MV-4-11 (cell line): ENCODE measurements around the gene LSS.

Experiments
- DNase-seq: peaks from one replicate; lab custom pipeline; 2025; lab: John Stamatoyannopoulos, UW

LSS gene

DNA sequence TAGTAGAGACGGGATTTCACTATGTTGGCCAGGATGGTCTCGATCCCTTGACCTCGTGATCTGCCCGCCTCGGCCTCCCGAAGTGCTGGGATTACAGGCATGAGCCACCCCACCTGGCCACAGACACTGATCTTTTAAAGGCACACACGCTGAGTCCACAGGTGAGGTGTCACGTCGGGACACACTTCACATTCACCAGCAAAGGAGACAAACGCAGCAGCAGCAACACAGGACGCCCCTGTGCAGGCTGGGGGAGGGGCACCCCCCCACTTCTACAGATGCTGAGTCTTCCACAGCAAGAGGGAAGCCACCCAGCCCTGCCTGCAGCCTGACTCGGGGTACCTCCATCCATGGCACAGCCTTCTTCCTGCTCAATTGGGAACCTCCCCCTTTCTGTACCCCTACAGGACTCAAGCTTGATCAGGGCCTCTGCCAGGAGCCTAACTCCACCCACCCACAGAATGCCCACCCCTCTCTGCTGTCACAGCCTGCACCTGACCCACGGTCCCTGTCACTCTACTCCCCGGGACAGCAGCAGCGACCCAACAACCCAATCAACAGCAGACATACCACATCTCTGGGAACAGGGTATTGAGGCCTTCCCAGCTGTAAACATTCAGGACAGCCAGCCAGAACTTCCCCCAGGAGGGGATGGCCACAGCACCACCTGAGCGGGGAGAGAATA is 9.5 kb downstream of the LSS start:
- DNase-seq = no peak

DNA sequence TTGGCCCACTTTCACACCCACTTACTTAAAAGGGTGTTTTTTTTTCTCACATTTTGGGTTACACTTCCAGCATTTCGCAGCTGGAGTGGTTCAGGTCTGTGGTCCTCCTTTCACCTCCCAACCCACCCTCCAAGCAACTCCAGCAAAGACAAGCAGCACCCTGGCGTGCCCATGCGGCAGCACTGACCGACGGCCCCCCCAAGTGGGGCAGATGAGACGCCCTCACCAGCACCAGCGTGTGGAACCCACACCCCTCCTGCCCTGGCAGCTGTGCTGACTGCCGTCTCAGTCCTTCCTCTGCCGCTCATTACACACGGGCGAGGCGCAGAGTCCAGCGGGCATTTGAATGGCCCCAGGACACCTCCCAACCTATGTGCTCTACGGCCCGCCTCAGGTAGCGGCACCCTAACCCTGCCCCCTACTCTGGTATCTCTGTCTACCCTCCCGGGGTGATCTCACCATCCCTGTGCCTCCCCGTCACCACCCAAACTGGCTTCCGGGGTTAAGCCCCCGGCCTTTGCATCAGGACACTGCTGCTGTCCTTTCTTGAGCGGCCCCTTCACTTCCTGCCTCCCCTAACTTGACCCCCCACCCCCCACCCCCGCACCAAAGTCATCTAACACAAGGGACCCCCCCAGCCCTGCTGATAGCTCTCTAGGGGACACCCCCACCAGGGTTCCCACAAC is 10.9 kb downstream of the LSS start:
- DNase-seq = no peak

DNA sequence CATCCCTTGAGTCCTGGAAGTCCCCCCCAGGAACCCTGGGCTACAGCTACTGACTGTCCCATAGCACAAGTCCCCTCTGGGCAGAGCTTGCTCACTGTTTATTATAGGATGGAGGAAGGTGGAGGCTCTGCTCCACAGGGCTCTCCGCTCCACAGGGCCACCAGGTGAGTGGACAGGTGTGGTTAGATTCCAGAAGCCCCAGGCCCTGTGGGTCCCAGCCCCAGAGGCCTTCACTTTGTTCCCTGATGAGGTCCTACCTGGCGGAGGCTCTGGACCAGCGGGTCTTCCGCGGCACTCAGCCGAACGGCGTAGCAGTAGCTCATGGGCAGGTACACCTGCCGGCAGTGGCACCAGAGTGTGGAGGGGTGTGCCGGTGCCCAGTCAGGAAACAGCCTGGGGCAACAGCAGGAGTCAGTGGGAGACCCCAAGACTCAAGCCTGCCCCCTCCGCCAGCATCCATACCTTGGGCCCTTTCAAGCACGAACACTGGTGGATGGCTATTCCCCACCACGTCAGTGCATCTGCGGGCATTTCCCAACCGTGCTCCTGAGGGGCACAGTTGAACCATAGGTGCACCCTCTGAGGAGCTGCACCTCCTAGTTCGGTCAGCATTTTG is 12.3 kb downstream of the LSS start:
- no peak for DNase-seq

DNA sequence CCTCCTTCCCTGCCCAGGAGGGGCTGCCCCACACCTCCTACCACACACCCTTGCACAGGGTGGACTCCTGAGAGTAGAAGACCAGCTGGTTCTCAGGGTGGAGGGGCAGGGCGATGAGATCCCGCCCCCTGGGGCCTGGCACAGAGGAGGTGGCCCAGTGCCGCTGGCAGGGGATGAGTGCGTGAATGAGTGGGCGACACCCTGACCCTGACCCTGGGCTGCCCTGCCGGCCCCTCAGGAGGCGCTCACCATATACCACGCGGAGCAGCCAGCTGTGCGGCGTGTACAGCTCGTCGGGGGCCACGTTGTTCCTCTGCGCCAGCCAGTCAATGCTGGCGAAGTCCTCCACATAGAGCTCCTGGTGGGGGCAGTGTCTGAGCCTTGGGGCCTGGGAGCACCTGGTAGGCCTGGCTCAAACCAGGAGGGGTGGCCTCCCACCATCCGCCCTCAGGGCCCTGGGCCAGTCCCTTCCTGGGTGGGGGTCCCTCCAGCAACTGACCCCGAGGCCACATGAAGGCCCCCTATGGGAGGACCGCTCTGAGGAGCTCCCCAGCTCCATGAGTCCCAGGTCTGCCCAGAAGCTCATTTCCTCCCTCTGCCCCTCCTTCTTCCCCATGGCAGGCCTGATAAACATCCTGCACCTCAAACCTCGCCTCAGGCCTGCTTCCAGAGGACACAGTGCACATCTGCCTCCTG is 13.0 kb downstream of the LSS start:
- DNase-seq = no peak

DNA sequence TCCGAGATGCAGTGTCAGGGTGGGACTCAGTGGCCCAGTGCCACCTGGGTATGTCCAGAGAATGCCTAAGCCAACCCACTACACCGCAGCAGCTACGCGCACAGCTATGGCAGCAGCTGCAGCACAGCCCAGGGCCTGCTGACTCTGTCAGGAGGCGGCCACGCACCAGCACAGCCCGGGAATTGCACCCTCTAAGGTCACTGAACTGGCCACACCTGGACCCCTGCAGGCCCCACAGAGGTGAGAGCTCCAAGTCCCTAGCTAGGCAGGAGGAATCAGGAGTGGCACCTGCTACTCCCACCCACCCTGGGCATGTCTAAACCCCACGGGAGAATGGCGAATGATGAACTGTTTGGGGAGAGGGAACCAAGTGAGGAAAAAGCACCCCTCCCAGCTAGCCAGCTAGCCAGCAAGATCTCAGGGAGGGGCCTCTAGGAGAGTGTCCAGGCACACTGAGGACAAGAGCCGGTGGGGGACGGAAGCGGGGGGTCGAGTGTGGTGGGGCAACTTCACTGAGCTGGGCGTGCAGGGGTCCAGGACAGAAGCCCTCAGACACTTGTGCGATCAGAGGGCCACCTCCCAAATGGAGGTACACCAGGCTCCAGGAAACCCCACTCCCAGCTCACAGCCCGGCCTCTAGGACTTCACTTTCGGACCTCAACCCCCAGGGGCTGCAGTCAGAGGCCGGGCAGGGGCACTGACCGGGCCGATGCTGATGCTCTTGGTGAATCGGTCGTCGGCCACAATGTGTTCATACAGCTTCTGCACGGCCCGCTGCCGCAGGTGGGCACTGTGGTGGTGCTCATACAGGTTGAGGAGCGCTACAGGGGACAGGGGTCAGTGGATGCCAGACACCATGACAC is 13.9 kb downstream of the LSS start:
- no peak for DNase-seq

DNA sequence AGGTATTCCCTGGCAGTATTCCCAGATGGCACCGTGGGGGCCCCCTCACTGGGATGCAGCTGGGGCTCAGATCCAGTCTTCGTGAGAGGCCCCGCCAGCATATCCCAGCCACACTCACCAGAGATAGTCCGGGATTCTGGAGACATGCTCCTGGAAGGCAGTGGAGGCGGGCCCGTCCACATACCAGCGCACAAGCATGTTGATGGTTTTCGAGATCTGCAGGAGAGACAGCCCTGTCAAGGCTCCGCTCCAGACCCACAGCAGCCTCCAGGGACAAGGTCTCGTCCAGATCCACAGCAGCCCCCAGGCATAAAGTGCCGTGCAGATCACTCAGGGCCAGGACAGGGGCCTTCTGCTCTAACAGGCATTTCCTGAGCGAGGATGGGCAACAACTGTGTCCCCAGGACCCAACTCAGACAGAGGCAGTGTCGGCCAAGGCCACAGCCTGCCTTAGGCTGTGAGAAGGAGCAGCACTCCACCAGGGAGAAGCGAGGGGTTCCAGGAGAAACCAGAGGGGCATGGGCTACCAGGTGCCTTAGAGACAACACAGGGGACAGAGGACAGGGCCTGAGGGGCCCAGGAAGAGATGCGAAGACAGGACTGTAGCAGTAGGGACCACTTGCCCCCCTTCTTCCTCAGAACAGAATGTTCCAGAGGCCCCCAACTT is 14.8 kb downstream of the LSS start:
- DNase-seq = no peak

DNA sequence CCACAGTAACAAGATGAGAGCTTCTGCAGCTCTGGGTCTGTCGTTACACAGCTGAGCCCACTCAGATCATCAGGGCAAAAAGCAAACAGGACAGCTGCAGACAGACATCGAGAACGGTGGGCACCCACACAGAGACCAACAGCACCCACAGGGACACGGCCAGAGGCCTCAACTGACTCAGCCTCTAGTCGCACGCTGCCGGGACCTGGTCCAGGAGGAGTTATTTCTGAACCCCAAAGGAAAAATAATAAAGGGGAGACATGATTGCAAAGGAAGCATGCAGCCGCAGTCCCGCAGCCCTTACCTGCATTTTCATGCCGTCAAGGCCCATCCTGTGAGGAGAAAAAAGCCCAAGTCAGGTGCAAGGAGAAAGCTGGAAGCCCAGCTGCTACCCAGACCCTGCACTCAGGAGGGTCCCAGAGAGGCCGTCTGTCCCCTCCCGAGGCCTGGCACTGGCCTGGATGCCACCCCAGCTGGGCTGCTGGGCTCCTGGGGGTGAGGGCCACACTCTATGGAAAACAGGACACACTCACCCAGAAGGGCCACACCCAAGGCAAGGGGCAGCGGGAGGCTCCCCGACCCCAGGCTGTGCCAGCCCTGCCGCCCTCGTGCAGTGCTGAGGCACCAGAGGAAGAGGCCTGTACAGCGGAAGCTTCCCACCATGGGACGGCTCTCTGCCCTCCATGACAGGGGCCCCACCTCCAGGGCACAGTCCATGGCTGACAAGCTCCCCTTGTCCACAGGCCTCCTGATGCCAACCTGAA is 15.7 kb downstream of the LSS start:
- no peak for DNase-seq

DNA sequence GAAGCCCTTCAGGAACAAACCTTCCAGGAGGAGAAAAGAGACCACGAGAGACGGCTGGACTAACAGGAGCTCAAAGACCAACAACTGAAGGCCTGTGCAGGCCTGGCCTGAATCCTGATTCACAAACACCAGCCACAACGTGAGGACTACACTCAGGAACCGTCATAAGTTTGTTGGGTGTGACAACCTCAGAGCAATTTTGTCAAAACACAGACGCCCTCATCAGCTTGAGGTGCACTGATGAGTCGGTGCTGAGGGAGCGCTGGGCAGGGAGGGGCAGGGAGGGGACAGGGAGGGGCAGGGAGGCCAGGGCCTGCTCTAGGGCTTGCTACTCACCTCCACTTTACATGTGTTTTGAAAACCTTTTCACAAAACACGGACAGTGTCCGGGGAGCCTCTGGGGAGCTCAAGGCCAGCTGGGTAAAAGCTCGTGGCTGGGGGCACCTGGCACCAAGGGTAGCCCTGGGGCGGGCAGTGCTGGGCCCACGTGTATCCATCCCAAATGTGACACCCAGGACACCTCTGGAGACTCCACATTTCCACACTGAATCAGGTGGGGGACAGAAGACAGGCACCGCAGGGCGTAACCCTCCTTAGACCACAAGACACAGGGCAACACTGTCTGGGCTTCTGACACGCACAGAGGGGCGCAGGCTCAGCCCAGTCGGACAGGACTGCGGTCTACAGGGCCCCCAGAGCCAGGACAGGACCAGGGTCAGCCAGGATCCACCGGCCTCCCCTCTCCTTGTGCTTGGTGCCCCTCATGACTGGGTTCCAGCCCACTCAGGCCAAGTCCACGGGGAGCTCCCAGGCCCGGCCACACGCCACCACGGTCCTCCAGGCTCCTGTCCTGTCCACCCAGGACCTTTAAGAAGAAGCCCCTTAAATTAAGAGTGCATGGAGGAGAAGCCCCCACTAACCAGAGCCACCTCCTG is 16.5 kb downstream of the LSS start:
- DNase-seq = no peak

DNA sequence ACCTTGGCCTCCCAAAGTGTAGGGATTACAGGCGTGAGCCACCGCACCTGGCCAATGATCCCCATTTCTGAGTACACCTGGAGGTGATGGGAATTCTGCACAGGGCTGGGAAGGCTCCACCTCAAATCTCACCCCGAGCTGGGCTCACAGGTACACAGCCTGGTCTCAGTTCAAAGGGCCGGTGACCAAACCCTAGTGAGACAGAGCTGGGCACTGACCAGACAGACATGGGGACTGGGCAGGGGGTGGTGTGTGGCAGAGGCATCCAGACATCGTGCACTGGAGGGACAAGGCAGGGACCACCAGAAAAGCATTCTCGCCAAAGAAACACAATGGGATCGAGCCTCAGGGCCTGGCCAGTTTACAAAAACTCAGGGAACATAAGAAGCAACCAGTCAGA is 17.2 kb downstream of the LSS start:
- DNase-seq = no peak

DNA sequence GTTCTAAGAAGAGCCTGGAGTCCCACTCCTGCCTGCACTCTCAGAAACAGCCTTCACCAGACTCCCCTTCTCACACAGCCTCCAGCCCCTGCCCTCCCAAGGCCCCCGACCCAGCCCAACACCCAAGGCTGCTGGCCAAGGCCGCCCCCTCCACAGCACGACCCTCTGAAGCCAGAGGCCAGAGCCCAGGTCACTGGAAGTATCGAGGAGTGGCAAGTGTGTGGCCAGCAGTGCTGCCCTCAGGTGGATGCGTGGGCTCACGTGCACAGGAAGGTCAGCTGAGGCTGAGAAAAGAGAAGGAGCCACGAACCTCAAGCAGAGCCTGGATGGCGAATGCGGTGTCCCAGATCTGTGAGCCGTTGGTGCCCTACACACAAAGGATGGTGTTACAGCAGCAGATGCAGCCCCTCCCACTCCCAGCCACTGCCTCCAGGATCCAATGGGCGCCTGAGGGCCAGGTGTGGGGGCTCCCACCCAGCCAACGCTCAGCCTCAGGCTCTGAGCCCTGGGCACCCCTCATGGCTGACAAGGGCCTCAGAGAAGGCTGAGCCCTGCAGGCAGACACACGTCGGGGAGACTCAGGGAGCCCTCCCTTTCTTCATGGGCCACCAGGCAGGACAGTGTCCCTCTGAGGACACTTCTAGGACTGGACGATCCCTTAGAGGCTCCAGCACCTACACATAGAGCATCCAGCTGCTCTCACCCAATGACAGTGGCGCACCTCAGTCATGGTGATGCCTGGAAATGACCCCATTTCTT is 18.0 kb downstream of the LSS start:
- DNase-seq = no peak

DNA sequence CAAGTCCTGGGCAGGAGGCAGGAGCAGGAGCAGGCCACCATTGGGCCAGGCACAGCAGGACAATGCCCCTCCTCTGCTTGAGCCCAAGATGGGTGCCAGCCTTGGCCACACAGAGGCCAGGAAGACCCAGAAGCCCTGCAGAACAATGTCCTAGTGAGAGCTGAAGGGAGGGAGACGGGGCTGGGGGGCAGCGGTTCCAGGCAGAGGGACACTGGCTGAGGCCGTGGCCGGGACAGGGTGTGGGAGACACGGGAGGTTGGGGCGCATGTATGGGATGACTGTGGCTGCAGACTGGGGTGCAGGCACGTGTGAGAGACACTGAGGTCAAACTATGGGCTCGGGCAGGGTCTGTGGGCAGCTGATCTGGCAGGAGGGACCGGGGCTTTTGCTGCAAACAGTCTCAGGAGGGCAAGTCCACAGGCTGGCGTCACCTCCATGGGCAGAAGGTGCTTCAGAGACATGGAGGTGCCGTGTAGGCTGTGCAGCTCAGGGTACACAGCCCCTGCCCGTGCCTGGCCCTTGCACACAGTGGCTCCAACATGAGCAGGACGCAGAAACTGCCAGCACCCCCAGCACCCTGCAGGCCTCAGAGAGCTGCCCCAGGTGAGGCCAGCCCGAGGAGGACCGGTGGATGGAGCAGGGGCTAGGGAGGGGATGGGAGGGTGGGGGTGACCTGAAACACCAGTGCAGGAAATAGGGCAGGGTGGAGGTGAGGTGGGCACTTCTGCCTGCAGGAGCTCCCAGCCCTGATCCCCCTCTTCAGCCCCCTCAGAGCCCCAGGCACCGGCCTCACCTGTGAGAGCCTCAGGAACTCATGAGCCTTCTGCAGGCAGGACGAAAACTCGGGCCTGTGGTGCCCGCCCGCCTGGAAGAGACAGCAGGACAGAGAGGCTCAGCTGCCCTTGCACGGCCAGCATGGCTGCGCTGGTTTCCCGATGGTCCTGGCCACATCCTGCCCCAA is 19.5 kb downstream of the LSS start:
- no peak for DNase-seq

DNA sequence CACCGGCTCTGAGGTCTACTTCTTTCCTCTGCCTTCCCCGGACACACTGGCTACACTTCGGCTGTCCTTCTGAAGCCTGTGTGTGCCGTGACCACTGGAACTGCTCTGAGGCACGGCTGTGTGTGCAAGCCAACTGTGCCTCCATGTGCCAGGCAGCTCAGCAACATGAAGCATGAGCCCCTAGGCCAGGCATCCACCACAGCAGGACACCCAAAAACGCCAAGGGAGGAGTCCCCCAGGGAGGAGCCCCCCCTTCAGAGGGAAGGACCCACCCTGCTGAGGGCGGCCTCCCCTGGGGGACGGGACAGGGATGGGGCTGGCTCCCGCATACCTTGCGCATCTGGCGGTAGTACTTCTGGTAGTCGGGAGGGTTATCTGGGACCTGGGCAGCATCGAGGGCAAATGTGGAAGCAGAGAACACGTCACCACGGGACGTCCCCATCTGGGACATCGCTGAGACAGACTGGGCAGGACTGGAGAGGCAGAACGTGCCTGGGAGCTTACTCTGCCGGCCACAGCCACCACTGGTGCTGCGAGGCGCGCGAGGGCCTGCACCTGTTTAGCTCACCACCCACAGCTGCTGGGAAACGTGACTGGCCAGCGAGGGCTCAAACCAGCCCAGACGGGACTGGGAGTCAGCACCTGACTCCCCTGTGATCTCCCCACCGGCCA is 20.5 kb downstream of the LSS start:
- no peak for DNase-seq

DNA sequence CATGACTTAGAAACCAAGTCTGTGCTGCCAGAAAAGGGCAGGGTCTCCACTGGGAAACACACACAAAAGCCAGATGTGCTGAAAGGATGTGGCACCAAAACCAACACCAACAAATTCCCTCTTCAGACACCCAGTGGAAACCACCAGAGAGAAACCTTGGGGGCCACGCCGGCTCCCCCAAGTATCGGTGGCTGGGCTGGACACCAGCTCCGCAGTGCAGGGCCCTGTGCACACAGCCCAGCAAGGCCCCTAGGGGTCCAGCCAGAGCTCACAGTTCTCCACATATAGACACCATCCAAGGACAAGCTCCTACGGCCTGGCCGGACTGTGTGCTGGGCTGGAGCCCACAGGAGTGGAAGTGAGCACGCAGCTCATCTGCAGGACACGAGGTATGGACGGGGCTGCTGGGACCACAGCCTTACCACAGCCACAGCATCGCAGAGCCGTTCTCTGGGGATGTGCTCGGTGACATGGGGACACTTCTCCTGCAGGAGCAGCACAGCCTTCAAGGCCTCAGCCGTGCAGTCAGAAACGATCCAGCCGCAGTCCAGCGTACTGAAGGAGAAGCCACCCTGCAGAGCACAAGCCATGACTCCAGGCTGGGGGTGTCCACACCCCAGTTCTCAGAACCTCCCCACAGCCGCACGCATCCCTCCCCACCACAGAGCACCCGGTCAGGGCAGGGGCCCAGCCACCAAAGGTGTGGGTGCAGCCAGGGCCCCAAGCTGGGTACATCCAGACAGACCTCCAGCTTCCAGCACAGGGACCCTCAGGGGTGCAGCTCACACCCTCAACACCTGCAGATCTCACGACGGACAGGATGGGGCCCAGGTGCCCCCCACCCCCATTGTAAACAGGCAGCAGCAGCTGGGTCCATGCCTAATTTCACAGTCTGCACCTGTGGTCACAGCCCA is 21.3 kb downstream of the LSS start:
- DNase-seq = no peak

DNA sequence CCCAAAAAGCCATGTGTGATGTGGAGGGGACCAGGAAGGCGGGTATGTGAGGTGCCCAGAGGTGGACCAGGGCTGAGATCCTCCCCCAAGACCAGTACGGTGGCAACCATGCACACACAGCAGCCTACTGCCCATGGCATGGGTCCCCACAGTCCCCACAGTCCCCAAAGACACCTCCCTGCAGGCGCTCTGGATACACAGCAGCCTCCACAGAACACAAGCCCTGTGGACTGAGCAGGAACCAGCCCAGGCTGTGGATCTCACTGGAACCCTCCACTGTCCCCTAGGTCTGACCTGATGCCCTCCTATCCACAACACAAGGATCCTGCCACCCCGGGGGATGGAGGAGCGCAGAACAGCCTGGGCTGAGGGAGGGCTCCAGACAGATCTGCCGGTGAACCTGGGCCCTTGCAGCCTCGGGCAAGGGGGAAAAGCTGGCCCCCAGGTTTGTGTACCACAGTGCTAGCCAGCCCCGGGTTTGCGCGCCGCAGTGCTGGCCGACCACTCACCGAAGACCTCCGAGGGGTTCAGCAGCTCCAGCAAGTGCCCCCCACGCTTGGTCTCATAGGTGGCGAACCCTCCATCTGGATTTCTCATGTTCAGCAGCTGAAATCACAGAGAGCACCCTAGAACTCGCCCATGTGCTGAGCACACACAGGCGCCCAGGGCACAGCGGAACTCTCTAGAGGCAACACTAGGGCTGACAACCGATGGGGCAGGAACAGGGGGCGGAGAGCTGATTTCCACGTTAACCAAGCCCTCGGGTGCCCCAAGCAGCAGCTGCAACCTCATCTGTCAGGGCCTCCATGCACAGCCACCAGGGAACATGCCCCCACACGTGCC is 22.2 kb downstream of the LSS start:
- DNase-seq = no peak

DNA sequence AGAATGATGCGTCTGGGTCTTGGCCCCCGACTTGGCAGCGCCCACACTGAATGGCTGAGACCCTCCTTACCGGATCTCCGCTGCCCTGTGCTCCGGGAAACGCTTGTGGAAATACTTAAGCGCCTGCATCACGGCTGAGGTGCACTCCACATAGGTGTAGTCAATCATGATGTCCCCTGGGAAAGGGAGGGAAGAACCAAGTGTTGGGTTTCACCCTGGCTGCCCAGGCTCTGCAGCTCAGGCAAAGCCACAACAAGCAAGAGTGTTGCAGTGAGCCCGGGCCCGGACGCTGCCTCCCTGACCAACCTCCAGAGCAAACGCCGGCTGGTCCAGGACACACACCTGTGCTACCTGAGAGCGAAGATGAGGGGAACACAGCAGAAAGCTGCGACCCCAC is 22.8 kb downstream of the LSS start:
- no peak for DNase-seq
